Ishikawa (cell line): ENCODE results near the gene ALPG.

Source experiments
- CEBPB ChIP-seq: IDR thresholded peaks from 2 replicates; pipeline ENCODE4 v1.6.1; 2012
- CREB1 ChIP-seq: IDR thresholded peaks from 2 replicates; pipeline ENCODE4 v1.6.1; 2012; ENCODE audit warnings: low read depth
- EGR1 ChIP-seq: IDR thresholded peaks from 2 replicates; pipeline ENCODE4 v1.6.1; 2012
- EP300 ChIP-seq: IDR thresholded peaks from 2 replicates; pipeline ENCODE4 v1.6.1; 2012; ENCODE audit warnings: borderline replicate concordance
- FOXM1 ChIP-seq: IDR thresholded peaks from 2 replicates; pipeline ENCODE4 v1.6.1; 2012; ENCODE audit warnings: low read depth, borderline replicate concordance
- MAX ChIP-seq: IDR thresholded peaks from 2 replicates; pipeline ENCODE4 v1.6.1; 2012
- NFIC ChIP-seq: IDR thresholded peaks from 2 replicates; pipeline ENCODE4 v1.6.1; 2012
- RAD21 ChIP-seq: IDR thresholded peaks from 2 replicates; pipeline ENCODE4 v1.6.1; 2012; ENCODE audit warnings: low read depth
- REST ChIP-seq: IDR thresholded peaks from 2 replicates; pipeline ENCODE4 v1.6.1; 2012; ENCODE audit warnings: low read depth, mild to moderate bottlenecking
- TAF1 ChIP-seq: IDR thresholded peaks from 2 replicates; pipeline ENCODE4 v1.6.1; 2012; ENCODE audit warnings: low read depth, mild to moderate bottlenecking
- TCF12 ChIP-seq: IDR thresholded peaks from 2 replicates; pipeline ENCODE4 v1.6.1; 2012; ENCODE audit warnings: low read depth
- TEAD4 ChIP-seq: IDR thresholded peaks from 2 replicates; pipeline ENCODE4 v1.6.1; 2012
- USF1 ChIP-seq: IDR thresholded peaks from 2 replicates; pipeline ENCODE4 v1.6.1; 2012
- YY1 ChIP-seq: IDR thresholded peaks from 2 replicates; pipeline ENCODE4 v1.6.1; 2012; ENCODE audit warnings: low read depth
- ZBTB7A ChIP-seq: IDR thresholded peaks from 2 replicates; pipeline ENCODE4 v1.6.1; 2012; ENCODE audit warnings: low read depth

The ALPG gene

GRCh38 chr2:232438951-232439757, 32.5 kb downstream of the ALPG start:
- no peak for TF ChIP-seq YY1
- no peak for TF ChIP-seq NFIC
- TF ChIP-seq EGR1 = no peak
- TF ChIP-seq CEBPB = no peak
- peak; percentile 46 for TF ChIP-seq RAD21
- TF ChIP-seq TCF12 = no peak

GRCh38 chr2:232439758-232440135, 33.1 kb downstream of the ALPG start:
- no peak for TF ChIP-seq MAX
- TF ChIP-seq CEBPB = no peak
- no peak for TF ChIP-seq USF1
- TF ChIP-seq TAF1 = no peak
- no peak for TF ChIP-seq RAD21
- no peak for TF ChIP-seq ZBTB7A
- TF ChIP-seq REST = no peak
- no peak for TF ChIP-seq TCF12
- TF ChIP-seq EP300 = no peak
- no peak for TF ChIP-seq TEAD4
- no peak for TF ChIP-seq CREB1
- no peak for TF ChIP-seq NFIC
- TF ChIP-seq FOXM1 = no peak
- no peak for TF ChIP-seq EGR1
- TF ChIP-seq YY1 = no peak

GRCh38 chr2:232440220-232441018, 33.8 kb downstream of the ALPG start:
- TF ChIP-seq RAD21 = peak; percentile 91

- TF ChIP-seq MAX (no peak), ZBTB7A (no peak), EP300 (no peak), TEAD4 (no peak), REST (no peak), NFIC (no peak), CEBPB (no peak), USF1 (no peak), TCF12 (no peak), EGR1 (no peak), FOXM1 (no peak), CREB1 (no peak), RAD21 (no peak), TAF1 (no peak), YY1 (no peak)
Measured at GRCh38 chr2:232441147-232441651, 34.6 kb downstream of the ALPG start.

- no peak for TF ChIP-seq USF1
- TF ChIP-seq EP300 = no peak
- TF ChIP-seq YY1 = no peak
- no peak for TF ChIP-seq EGR1
- TF ChIP-seq CEBPB = no peak
- TF ChIP-seq TCF12 = no peak
- peak; percentile 85 for TF ChIP-seq MAX
- 0 out of 2 replicates have a peak, but pooled peaks have one; percentile 21 for TF ChIP-seq RAD21
- TF ChIP-seq NFIC = 0 out of 2 replicates have a peak, but pooled peaks have one; percentile 12
- no peak for TF ChIP-seq FOXM1
Measured at GRCh38 chr2:232444409-232445148, 37.9 kb downstream of the ALPG start.
